Measurements from ENCODE around the gene SUSD1.

GRCh38 chr9:112000743-112001142 is 174.4 kb downstream of the SUSD1 start:
- TF ChIP-seq CTCF (IDR thresholded peaks at IDR 0.05) = no peak
- TF ChIP-seq POLR2A (IDR thresholded peaks at IDR 0.05) = no peak

Measured in lower leg skin (tissue), 3 donors.